Muscle of arm (tissue), 12 donors: ENCODE data around the gene R3HDM1. TPM values are rescaled to one million over a fixed set of nuclear protein-coding genes. Genes with fewer than 3 reads are reported as not detected.
A peak's percentile ranks its signal among the peaks of the same experiment; 100 is the strongest.
"Not testable (repeated sequence)": the region's sequence is repeated elsewhere in the genome, so short reads cannot be mapped to it uniquely, and the experiment has no call there.

ENCODE experiments used
- DNase-seq: peaks from one replicate; pipeline ENCODE4 v3.0.0-alpha.2; 2013
- polyA plus RNA-seq, 12 donors: library from polyadenylated mRNA; unstranded; fragments of 120-200 nt; gene quantifications; one replicate each; pipeline ENCODE4 v1.2.1, GENCODE V29; 2013; ENCODE audit not compliant: insufficient read length in 12 of 12

R3HDM1 gene
- polyA plus RNA-seq, 12 donors, result 17.0 to 45.7 (median 27.2) TPM; not detected in 1

GRCh38 chr2:135708159-135708558, 176.9 kb downstream of the R3HDM1 start:
- no peak for DNase-seq

- peak; percentile 56 for DNase-seq
Observed at GRCh38 chr2:135709992-135710391, 178.7 kb downstream of the R3HDM1 start.

GRCh38 chr2:135715086-135715485, 183.8 kb downstream of the R3HDM1 start:
- DNase-seq, result not testable (repeated sequence)

GRCh38 chr2:135728064-135728743, 196.9 kb downstream of the R3HDM1 start:
- DNase-seq, result no peak

GRCh38 chr2:135732561-135732960, 201.3 kb downstream of the R3HDM1 start:
- DNase-seq, result no peak

- no peak for DNase-seq
Observed at GRCh38 chr2:135733045-135733444, 201.8 kb downstream of the R3HDM1 start.

GRCh38 chr2:135736546-135736945, 205.3 kb downstream of the R3HDM1 start:
- no peak for DNase-seq

GRCh38 chr2:135740206-135740605, 208.9 kb downstream of the R3HDM1 start:
- no peak for DNase-seq

- DNase-seq, result no peak
Observed at GRCh38 chr2:135741043-135741394, 209.7 kb downstream of the R3HDM1 start.

GRCh38 chr2:135741395-135742324, 210.4 kb downstream of the R3HDM1 start, which contains the start of gene UBXN4:
Gene UBXN4 (plus strand): TSS chr2:135741855. CDS start chr2:135741930, 75 bp downstream.
- DNase-seq, result peak; percentile 98

GRCh38 chr2:135742325-135742757, 211.1 kb downstream of the R3HDM1 start:
- peak; percentile 64 for DNase-seq

GRCh38 chr2:135743860-135744259, 212.6 kb downstream of the R3HDM1 start:
- DNase-seq, result no peak

- no peak for DNase-seq
Observed at GRCh38 chr2:135744760-135745314, 213.6 kb downstream of the R3HDM1 start.

- no peak for DNase-seq
Observed at GRCh38 chr2:135745545-135745944, 214.3 kb downstream of the R3HDM1 start.

GRCh38 chr2:135755573-135755972, 224.3 kb downstream of the R3HDM1 start:
- DNase-seq, result no peak

- DNase-seq, result no peak
Observed at GRCh38 chr2:135756692-135757091, 225.4 kb downstream of the R3HDM1 start.

GRCh38 chr2:135762022-135762421, 230.7 kb downstream of the R3HDM1 start:
- no peak for DNase-seq

- no peak for DNase-seq
Observed at GRCh38 chr2:135762530-135762929, 231.2 kb downstream of the R3HDM1 start.

- DNase-seq, result no peak
Observed at GRCh38 chr2:135768863-135769262, 237.6 kb downstream of the R3HDM1 start.

- no peak for DNase-seq
Observed at GRCh38 chr2:135773319-135773718, 242.0 kb downstream of the R3HDM1 start.

- no peak for DNase-seq
Observed at GRCh38 chr2:135773917-135774316, 242.6 kb downstream of the R3HDM1 start.
